Right atrium auricular region (tissue), 2 donors: Measurements from ENCODE around the gene TDRD3. TPM values are rescaled to one million over a fixed set of nuclear protein-coding genes. Genes with fewer than 3 reads are reported as not detected.

ENCODE experiments used
- DNase-seq: peaks from one replicate; pipeline ENCODE4 v3.0.0-alpha.2; 2019; ENCODE audit warnings: low spot score
- H3K27ac ChIP-seq, 2 donors: fragments of 200-600 bp; sonication (generic); 1 replicate in 1 of 2; 2 replicates in 1 of 2; pipeline ENCODE4 v1.5.1; 2016 to 2019
- H3K27me3 ChIP-seq, 2 donors: fragments of 200-600 bp; sonication (generic); one replicate each; pipeline versions ENCODE4 v1.5.1 to v1.6.0; 2017 to 2019
- H3K36me3 ChIP-seq: fragments of 200-600 bp; sonication (generic); one replicate; pipeline ENCODE4 v1.5.1; 2016
- H3K4me1 ChIP-seq, 2 donors: fragments of 200-600 bp; sonication (generic); one replicate each; pipeline versions ENCODE4 v1.5.1 to v1.6.0; 2017 to 2019
- H3K4me3 ChIP-seq, 2 donors: fragments of 200-600 bp; sonication (generic); 1 replicate in 1 of 2; 2 replicates in 1 of 2; pipeline ENCODE4 v1.5.1; 2017 to 2019; ENCODE audit warnings: mild to moderate bottlenecking in 1 of 2, moderate library complexity in 1 of 2
- H3K9me3 ChIP-seq, 2 donors: fragments of 200-600 bp; sonication (generic); one replicate each; pipeline ENCODE4 v1.5.1; 2019
- CTCF ChIP-seq, 2 donors: fragments of 200-600 bp; sonication (generic); IDR thresholded peaks; one replicate each; pipeline ENCODE4 v1.5.1; 2019; ENCODE audit warnings: antibody characterized with exemption in 2 of 2
- total RNA-seq, 2 donors: library from RNA; depleted of rRNA; stranded (reverse); fragments of >200 nt; gene quantifications; one replicate each; pipeline ENCODE4 v1.1.0, GENCODE V29; 2016

Gene TDRD3
- 10 to 100 TPM; 28.3 to 31.4 TPM for total RNA-seq

GRCh38 chr13:60396783-60397703 lies at the start of gene TDRD3:
TDRD3 (plus strand) TSS chr13:60397220; CDS start chr13:60397365, 145 bp downstream.
- H3K9me3 ChIP-seq, result no peaks in the 10 kb centered on the region
- DNase-seq, result peak; percentile 82
- peaks cover 0 to 20% of the 10 kb centered on the region in 2 donors for H3K4me1 ChIP-seq
- TF ChIP-seq CTCF (IDR thresholded peaks at IDR 0.05), result peak; percentile 68 to 84
- peak within 1 kb of the TSS; percentile 98 to 99 for H3K27ac ChIP-seq
- H3K27me3 ChIP-seq, result no peaks in the 10 kb centered on the region
- no peaks in the 10 kb centered on the region for H3K36me3 ChIP-seq
- H3K4me3 ChIP-seq, result peak within 1 kb of the TSS; percentile 78 to 80

- no peaks in the 10 kb centered on the region for H3K36me3 ChIP-seq
- no peak for TF ChIP-seq CTCF (IDR thresholded peaks at IDR 0.05)
- H3K27ac ChIP-seq, result no peak overlapping the region
- no peak overlapping the region for H3K4me3 ChIP-seq
- no peaks in the 10 kb centered on the region for H3K27me3 ChIP-seq
- H3K4me1 ChIP-seq, result no peaks in the 10 kb centered on the region
- peaks cover 0 to 4% of the 10 kb centered on the region in 2 donors for H3K9me3 ChIP-seq
- DNase-seq, result no peak
Observed at GRCh38 chr13:60347690-60348089, 49.3 kb upstream of the TDRD3 start.

GRCh38 chr13:60348097-60348496 lies 48.9 kb upstream of the TDRD3 start:
- no peaks in the 10 kb centered on the region for H3K36me3 ChIP-seq
- H3K27me3 ChIP-seq, result no peaks in the 10 kb centered on the region
- no peak overlapping the region for H3K4me3 ChIP-seq
- no peak for DNase-seq
- no peak for TF ChIP-seq CTCF (IDR thresholded peaks at IDR 0.05)
- H3K4me1 ChIP-seq, result no peaks in the 10 kb centered on the region
- H3K27ac ChIP-seq, result no peak overlapping the region
- H3K9me3 ChIP-seq, result peaks cover 0 to 5% of the 10 kb centered on the region in 2 donors

GRCh38 chr13:60351326-60351725 lies 45.7 kb upstream of the TDRD3 start:
- H3K27me3 ChIP-seq, result no peaks in the 10 kb centered on the region
- H3K9me3 ChIP-seq, result peaks cover 0 to 5% of the 10 kb centered on the region in 2 donors
- H3K4me3 ChIP-seq, result no peak overlapping the region
- no peak overlapping the region for H3K27ac ChIP-seq
- no peaks in the 10 kb centered on the region for H3K36me3 ChIP-seq
- no peaks in the 10 kb centered on the region for H3K4me1 ChIP-seq
- no peak for DNase-seq
- TF ChIP-seq CTCF (IDR thresholded peaks at IDR 0.05), result no peak

- H3K27me3 ChIP-seq, result no peaks in the 10 kb centered on the region
- no peaks in the 10 kb centered on the region for H3K36me3 ChIP-seq
- TF ChIP-seq CTCF (IDR thresholded peaks at IDR 0.05), result no peak
- H3K4me3 ChIP-seq, result no peak overlapping the region
- H3K27ac ChIP-seq, result no peak overlapping the region
- peaks cover 0 to 5% of the 10 kb centered on the region in 2 donors for H3K9me3 ChIP-seq
- no peak for DNase-seq
- H3K4me1 ChIP-seq, result no peaks in the 10 kb centered on the region
Observed at GRCh38 chr13:60351855-60352615, 45.0 kb upstream of the TDRD3 start.
